GM21717 (cell line): ENCODE results near the gene LRPAP1.
A peak's percentile ranks its signal among the peaks of the same experiment; 100 is the strongest.
"Not testable (repeated sequence)": the region's sequence is repeated elsewhere in the genome, so short reads cannot be mapped to it uniquely, and the experiment has no call there.

Source experiments
- ATAC-seq: cut with Tn5 transposase; IDR thresholded peaks from one replicate; pipeline ENCODE4 v1.9.1; 2021; ENCODE audit warnings: mild to moderate bottlenecking, moderate library complexity; ENCODE audit not compliant: unreplicated experiment

Gene LRPAP1, protein sequence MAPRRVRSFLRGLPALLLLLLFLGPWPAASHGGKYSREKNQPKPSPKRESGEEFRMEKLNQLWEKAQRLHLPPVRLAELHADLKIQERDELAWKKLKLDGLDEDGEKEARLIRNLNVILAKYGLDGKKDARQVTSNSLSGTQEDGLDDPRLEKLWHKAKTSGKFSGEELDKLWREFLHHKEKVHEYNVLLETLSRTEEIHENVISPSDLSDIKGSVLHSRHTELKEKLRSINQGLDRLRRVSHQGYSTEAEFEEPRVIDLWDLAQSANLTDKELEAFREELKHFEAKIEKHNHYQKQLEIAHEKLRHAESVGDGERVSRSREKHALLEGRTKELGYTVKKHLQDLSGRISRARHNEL

DNA sequence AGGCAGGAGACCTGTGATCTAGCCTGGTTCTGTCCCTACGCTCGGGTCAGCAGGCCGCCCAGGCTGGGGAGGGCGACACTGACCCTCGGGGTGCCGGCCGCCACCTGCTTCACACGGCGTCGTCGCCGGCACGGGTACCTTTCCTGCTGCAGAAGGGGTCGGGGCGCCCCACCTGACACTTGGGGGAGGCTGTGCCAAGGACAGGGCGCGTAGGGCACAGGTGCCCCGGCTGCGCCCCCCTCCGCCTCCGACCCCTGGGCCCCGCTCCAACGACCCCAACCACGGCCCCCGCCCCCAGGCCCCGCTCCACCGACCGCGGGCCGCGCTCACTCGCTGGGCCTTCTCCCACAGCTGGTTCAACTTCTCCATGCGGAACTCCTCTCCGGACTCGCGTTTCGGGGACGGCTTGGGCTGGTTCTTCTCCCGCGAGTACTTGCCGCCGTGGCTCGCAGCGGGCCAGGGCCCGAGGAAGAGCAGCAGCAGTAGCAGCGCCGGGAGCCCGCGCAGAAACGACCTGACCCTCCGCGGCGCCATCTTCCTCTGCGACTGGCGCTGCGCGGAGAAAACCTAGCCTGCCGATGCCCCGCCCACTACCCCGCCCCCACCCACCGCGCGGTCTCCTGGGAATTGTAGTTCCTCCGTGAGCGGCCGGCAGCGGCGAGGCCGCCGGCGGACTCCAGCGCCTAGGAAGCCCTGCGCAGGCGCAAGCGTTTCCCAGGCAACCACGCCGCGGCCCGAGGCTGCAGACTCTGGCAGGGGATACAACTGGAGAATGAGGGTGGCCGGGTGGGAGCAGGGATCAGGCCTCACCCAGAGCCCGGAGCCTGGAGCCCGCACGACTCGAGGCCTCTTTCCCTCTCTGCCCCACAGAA, at the start of gene LRPAP1:
Gene LRPAP1 (minus strand): TSS at position 544 of the 872 bp plus-strand sequence. CDS start 10 bp downstream, at position 534.
- peak; percentile 79 for ATAC-seq

DNA sequence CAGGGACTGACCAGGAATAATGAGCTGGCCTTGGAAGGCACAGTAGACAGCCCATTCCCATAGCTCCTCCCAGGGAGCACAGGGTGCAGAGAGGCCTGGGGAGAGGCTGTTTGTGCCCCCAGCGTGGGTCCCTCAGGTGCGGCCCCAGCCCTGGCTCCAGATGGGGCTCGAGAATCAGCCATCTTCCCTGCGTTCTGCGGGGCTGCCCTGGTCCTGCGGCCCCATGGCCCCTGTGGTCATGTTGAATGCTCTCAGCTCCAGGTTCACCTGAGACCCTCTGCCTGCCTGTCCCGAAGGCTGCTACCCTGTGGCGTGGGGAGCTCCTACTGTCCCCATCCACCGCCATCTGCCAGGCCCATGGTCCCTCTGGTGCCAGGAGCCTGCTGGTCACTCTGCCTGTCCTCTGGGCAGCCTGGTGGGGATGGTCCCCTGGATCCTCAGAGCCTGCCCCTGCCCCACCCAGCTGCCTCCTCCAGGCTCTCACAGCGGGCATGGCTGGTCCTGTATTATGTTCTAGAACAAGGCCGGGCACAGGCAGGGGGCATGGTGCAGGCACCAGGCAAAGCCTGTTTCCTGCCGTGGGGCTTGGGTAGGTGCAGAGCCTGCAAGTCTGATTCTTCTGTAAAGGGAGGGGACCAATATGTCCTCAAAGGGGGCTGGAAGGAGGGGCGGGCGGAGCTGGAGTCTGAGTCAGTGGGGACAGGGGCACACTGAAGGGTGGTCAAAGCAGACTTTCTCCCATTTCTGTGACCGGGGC, 49.3 kb upstream of the LRPAP1 start:
- ATAC-seq = not testable (repeated sequence)

DNA sequence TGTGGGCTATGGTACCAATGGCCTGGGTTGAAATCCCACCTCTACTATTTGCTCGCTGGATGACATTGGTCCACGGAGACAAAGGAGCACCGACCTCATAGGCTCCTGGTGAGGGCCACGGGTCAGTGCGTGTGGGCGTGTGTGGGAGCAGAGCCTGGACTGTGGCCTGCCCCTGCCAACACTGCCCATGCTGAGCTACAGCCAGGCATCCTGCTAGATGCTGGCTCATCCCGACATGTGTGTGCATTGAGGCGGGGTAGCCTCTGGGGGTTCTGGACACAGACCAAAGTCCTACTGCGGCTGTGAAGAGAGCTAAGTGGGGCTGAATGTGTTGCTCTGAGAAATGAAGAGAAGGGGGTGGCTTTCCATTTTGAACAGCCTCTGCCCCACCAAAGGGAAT, 48.6 kb upstream of the LRPAP1 start:
- ATAC-seq = not testable (repeated sequence)

DNA sequence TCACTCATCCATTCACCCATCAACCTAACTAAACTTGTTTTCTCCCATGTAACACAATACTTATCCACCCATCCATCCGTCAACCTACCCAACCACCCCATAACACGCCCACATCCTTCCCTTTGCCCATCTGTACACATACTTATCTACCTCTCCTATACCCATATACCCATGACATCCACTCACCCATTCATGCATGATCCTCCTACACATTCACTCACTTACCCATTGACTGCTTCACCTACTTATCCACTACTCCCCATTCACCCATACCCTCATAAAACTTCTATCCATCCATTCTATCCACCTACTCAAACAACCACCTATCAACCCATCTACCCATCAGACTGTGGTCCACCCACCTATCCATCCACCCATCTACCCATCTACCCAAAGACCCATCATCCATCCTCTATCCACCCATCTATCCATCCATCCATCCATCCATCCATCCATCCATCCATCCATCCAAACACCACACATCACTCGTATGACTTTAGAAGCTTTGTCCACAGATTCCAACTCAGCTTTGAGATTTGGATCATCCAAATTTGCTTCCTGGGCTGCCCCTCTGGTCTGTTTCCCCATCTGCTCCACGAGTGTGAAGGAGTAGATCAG, 46.4 kb upstream of the LRPAP1 start:
- ATAC-seq = not testable (repeated sequence)

DNA sequence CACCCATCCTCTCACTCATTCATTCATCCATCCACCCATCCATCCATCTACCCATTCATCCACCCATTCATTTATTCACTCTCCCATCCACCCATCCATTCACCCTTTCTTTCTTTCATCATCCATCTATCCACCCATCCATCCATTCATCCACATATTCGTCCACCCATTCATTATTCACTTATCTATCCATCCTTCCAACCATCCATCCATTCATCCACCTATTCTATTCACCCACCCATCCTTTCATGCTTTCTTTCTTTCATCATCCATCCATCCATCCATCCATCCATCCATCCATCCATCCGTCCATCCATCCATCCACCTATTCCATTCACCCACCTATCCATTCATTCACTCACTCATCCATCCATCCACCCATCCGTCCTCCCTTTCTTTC, 45.8 kb upstream of the LRPAP1 start:
- ATAC-seq = not testable (repeated sequence)

DNA sequence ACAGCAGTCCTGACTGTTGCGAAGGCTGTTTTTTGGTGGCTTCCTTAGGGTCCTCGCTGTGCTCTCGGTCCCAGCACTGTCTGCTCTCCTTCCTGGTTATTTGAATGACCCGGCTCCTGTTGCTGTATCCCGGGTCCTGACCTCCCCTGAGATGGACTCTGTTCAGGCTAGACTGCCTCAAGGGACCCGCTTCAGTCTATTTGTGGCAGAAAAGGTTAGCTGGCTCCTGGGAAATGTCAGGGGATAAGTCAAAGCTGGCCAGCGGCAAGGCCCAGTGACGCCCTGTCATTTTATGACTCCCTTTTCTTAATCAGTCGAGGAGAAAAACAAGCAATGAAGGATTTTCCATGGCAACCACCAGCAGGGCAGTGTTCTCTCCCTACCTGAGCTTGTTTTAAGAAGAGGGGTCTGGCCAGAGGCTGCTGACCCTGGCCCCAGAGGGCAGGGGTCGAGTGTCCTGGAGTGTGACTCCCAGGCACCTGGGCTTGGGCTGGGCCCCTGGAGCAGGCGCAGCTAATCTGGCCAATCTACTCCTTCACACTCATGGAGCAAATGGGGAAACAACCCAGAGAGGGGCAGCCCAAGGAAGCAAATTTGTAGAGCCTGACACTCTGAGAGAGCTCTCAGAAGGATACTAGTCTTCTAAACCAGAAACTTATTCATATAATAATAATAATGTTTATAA, 45.1 kb upstream of the LRPAP1 start:
- ATAC-seq = not testable (repeated sequence)

DNA sequence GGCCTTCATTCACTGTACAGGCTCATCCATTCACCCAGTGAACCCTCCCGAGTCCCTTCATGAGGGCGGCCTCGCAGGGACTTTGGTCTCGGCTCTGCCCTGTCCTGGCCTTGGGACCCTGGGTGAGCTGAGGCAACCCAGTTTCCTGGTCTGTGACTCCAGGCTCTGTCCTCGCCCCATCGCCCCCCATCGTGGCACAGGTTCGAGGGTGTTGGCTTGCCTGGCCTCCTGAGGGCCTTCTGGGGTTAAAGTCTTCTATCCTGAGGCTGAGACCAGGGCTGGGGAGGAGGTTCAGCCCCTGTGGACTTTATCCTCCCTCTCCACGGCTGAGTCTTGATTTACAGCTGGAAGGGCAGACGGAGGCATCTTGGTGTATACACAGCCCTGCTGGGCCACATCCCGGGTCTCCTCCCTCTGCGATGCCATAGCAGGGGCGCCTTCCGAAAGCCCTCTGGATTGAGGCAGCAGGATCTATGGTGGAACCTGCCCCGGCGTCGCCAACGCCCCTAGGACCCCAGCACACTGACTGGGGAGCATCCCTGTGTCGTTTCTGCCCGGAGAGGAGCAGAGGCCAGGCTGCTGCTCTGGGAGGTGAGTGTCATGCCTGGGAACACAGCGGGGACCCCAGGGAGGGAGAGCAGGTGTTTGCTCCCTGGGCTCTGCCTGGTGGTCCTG, 44.4 kb upstream of the LRPAP1 start:
- not testable (repeated sequence) for ATAC-seq

DNA sequence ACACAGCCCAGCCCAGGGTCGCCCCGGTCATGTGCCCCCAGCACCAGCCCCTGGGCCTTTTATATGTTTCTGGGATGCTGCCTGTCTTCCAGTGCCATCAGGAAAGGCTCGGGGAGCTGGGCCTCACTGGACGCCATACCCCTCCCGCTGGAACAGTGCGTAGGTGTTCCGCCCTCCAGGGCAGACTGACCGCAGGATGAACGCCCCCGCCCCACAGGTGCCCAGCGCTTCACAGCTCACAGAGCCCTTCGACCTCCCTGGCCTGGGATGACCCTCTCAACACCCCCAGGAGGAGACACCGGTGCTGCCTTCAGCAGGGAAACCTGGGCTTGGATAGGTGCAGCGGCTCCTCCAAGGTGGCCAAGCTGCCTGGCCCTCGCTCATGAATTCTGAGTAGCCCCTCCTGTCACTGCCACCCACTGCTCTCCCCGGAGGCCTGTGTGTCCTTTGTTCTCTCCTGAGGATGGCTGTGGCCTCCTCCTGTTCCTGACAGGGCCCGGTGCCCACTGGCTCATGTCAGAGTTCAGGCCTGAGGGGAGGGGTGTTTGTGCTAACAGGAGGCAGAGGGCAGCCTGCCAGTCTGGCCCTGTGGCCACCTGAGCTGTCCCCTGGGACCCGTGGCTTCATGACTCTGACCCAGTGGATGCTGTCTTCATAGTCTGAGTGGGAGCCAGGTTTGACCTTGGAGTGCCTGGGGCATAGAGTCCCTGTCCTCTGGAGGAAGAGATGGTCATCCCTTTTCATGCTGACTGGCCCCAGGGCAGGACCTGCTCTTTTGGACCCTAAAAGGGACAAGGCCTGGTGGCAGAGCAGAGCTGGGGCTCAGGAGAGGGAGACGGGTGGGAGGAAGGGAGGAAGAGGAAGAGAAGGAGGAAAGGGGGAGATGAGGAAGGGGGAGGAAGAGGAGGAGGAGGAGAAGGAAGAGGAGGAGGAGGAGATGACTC, 43.5 kb upstream of the LRPAP1 start:
- ATAC-seq = not testable (repeated sequence)

DNA sequence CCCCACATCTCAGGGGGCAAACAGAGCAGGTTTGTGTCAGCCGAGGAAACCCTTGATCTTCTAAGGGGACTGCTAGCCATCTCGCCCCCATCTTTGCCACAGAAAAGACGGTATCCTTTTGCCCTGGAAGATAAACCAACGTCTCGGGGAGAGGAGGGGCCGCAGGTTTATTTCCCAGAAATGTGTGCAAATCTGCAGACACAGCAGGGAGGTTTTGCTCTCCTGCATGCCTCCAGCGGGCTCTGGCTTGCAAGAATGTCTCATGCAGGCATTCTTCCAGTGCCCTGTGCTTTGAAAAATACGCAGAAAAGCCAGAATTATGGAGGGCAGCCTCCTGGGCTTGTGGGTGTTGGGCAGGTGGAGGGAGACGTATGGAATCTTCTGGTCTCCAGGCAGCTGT, 42.6 kb upstream of the LRPAP1 start:
- not testable (repeated sequence) for ATAC-seq

DNA sequence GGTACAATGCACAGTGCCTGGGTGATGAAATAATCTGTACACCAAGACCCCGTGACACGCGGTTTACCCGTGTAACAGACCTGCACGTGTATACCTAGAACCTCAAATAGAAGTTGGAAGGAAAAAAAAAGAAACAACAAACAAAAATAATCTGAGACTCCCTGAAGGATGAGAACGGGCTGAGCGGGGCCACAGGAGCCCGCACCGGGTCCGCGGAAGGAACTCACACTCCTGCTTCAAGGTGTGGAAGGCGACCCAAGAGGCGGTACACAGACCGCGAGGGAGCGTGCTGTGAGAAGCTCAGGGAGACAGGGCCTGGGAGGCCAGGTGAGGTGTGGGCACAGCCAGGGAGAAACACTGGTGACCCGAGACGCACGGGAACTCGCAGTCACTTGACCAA, 42.1 kb upstream of the LRPAP1 start:
- ATAC-seq = not testable (repeated sequence)

DNA sequence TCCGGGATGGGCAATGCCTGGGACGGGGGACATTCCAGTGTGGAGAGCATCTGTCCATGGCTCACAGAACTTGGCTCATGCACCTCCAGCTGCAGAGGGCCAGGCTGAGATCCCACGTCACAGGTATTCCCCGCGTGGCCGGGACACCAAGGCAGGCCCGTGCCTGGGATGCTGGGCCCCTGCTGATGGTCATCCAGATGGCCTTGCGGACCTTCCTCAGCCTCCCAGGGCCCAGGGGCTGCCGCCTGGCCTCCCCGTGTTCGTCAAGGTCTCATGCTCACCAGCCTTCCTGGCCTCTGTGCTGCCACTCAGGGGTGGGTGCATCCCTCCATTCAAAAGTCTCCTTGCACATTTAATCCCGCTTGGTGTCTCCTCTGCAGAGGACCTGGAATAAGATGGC, 40.9 kb upstream of the LRPAP1 start:
- ATAC-seq = no peak

DNA sequence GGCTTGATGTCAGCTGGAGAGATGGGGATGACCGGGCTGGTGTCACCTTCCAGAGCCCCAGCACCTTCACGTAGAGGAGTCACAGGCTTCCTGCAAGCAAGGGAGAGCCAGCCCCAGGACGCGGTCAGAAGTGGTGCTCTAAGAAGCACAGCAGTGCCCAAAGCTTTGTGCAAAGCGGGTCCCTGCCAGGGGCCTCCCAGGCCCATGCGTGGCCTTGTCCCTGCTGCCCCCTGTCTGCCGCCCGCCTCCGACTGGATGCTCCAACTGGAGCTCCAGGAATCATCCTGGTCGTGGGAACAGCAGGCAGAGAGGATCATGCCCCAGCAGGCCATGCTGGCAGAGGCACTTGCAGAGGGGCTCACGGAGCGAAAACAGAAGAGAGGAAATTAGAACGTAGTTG, 40.1 kb upstream of the LRPAP1 start:
- no peak for ATAC-seq

DNA sequence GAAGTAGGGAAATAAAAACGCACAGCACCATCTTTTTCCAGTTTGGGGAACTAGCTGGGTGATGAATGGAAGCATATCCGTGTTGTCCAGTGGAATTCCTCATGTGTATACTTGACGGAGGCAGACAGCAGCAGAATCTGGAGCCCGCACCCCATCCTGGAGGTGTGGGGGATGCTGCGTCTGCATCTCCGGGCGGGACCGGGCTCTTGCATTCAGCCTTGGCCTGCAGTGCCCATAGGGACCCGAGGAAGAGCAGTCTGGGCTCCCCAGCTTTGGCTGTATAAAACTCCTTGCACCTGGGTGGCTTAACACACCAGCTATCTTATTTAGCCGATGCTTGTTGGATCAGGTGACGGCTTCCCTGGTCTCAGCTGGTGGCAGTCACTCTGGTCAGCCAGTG, 39.7 kb upstream of the LRPAP1 start:
- ATAC-seq = no peak

DNA sequence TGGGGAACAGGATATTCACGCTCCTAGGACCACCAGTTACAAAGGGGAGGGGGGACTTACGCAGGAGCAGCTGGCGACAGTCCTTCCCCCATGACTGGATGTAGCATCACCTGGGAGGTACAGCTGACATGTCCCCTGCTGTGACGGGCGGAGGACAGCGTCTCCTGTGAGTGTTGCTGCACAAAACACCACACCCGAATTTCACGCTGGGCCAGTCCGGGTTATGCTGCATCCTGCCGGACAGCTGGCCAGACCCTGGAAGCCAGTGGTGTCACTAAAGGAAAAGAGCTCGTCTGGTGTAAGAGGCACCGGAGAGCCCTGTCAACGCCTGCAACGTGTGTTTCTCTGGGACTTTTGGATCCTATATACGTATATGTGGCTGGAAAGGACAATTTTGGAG, 38.7 kb upstream of the LRPAP1 start:
- not testable (repeated sequence) for ATAC-seq

DNA sequence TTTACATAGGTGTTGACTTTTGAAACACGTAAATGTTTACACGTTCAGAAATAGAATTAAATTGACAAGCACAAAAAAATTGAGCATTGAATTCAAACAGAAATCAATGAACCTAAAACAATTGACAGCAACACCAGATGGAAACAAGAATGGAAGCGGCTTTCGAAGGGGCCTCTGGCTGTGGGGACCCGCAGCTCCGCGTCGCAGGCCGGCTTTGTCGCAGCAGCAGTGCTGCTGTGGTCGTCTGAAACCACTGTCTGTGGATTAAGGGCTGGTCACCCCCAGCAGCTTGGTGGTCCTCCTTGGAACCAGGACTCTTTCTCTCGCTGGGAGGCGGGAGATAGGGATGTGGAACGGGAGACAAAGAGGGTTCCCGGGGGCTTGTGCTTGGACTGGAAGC, 37.4 kb upstream of the LRPAP1 start:
- ATAC-seq = not testable (repeated sequence)

DNA sequence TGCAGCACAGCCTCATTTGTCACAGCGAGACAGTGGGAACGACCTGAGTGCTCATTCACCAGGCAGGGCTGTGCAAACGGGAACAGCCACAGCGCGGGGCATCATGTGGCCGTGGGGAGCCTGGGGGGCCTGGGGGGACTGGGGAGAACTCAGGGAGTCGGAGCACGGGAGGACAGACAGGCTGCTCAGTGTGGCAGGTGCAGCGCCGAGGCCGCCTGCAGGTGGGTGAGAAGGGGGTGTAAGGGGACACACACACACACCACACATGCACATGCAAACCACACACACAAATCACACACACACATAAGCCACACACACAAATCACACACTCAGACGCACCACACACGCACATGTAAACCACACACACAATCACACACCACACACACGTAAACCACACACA, 34.5 kb upstream of the LRPAP1 start:
- ATAC-seq = not testable (repeated sequence)

DNA sequence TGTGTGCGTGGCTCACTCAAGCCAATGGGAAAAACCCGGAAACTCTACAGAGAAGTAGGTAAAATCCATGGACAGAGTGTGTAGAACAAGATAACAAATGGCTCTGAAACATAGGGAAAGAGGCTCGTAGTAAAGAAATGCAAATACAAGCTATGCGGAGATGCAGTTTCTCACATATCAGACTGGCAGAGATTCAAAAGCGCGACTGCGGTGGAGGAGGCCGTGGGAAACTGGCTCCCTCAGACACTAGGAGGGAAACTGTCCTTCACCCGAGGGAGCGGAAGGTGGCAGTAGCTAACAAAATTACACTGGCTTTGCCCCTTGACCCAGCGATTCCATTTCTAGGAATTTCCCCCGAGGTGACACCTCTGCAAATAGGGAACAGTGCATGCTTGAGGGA, 34.1 kb upstream of the LRPAP1 start:
- ATAC-seq = not testable (repeated sequence)

DNA sequence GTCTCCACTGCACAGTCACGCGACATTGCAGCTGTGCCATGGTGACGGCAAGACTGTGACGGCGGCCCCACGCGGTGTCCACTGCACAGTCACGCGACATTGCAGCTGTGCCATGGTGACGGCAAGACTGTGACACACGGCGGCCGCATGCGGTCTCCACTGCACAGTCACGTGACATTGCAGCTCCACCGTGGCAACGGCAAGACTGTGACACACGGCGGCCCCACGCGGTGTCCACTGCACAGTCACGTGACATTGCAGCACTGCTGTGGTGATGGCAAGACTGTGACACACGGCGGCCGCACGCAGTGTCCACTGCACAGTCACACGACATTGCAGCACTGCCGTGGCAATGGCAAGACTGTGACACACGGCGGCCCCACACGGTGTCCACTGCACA, 32.7 kb upstream of the LRPAP1 start:
- not testable (repeated sequence) for ATAC-seq
